IMR-90 (cell line): Measurements from ENCODE around the gene GTPBP6. TPM values are rescaled to one million over a fixed set of nuclear protein-coding genes. Genes with fewer than 3 reads are reported as not detected.

Source experiments
- ATAC-seq: fragments of 200-7000 bp; cut with Tn5 transposase; 2 replicates; pipeline ENCODE4 v1.9.1; 2020; ENCODE audit warnings: low read depth, mild to moderate bottlenecking, moderate library complexity
- BruUV-seq: library from RNA; stranded (reverse); fragments of 400-500 nt; replicated peaks from 2 replicates; lab custom pipeline; 2021; lab: Mats Ljungman, UMichigan
- CTCF ChIA-PET: fragments of 300-600 bp; formaldehyde crosslinking; extraction: SDS; loops from one replicate; lab custom pipeline; 2021; ENCODE audit warnings: antibody characterized with exemption; lab: Yijun Ruan, JAX
- POLR2A ChIA-PET: fragments of 300-600 bp; sonication (Branson Sonifier 250); formaldehyde crosslinking; loops from one replicate; lab custom pipeline; 2022; ENCODE audit warnings: antibody characterized with exemption; ENCODE audit not compliant: unreplicated experiment; lab: Charles Lee
- DNase-seq: peaks from one replicate; pipeline ENCODE4 v3.0.0; 2013
- H2AFZ ChIP-seq: replicated peaks from 2 replicates; pipeline ENCODE3; 2013; ENCODE audit warnings: low read length, mild to moderate bottlenecking; ENCODE audit not compliant: poor library complexity
- H2AK5ac ChIP-seq: 2 replicates; pipeline ENCODE4 v1.6.1; 2013; ENCODE audit warnings: low read depth, low read length, inconsistent platforms
- H2AK9ac ChIP-seq: replicated peaks from 2 replicates; pipeline ENCODE3; 2013; ENCODE audit warnings: mild to moderate bottlenecking, low read depth, low read length, moderate library complexity; ENCODE audit not compliant: poor library complexity
- H2BK120ac ChIP-seq: 2 replicates; pipeline ENCODE4 v1.6.1; 2013; ENCODE audit warnings: low read depth, low read length, inconsistent platforms
- H2BK15ac ChIP-seq: 3 replicates; pipeline ENCODE4 v1.6.1; 2013; ENCODE audit warnings: low read depth, low read length, inconsistent platforms
- H2BK20ac ChIP-seq: 2 replicates; pipeline ENCODE4 v1.6.1; 2013; ENCODE audit warnings: low read depth, mild to moderate bottlenecking, inconsistent platforms, low read length, moderate library complexity
- H2BK5ac ChIP-seq: 2 replicates; pipeline ENCODE4 v1.6.1; 2013; ENCODE audit warnings: mild to moderate bottlenecking, low read depth, low read length, inconsistent platforms; ENCODE audit not compliant: poor library complexity, severe bottlenecking
- H3K14ac ChIP-seq: replicated peaks from 2 replicates; pipeline ENCODE4 v1.6.1; 2013; ENCODE audit warnings: low read depth, low read length, inconsistent platforms
- H3K18ac ChIP-seq: 2 replicates; pipeline ENCODE4 v1.6.1; 2013; ENCODE audit warnings: low read depth, low read length, control low read depth
- H3K23ac ChIP-seq: 2 replicates; pipeline ENCODE4 v1.6.1; 2013; ENCODE audit warnings: low read depth, low read length, inconsistent platforms
- H3K27ac ChIP-seq: 2 replicates; pipeline ENCODE4 v1.5.1; 2013; ENCODE audit warnings: mild to moderate bottlenecking, control low read depth, low read length; ENCODE audit not compliant: insufficient read depth
- H3K27me3 ChIP-seq: 2 replicates; pipeline ENCODE4 v1.6.1; 2013; ENCODE audit warnings: low read length; ENCODE audit not compliant: control insufficient read depth, insufficient read depth
- H3K36me3 ChIP-seq: 2 replicates; pipeline ENCODE4 v1.6.1; 2013; ENCODE audit warnings: low read length, mixed read lengths; ENCODE audit not compliant: control insufficient read depth, insufficient read depth
- H3K4ac ChIP-seq: 2 replicates; pipeline ENCODE4 v1.6.1; 2013; ENCODE audit warnings: low read depth, low read length, inconsistent platforms
- H3K4me1 ChIP-seq: 2 replicates; pipeline ENCODE4 v1.6.1; 2013; ENCODE audit warnings: low read length, mixed read lengths; ENCODE audit not compliant: control insufficient read depth, insufficient read depth
- H3K4me2 ChIP-seq: 2 replicates; pipeline ENCODE4 v1.6.1; 2013; ENCODE audit warnings: low read depth, mild to moderate bottlenecking, control low read depth, low read length, moderate library complexity
- H3K4me3 ChIP-seq: 2 replicates; pipeline ENCODE4 v1.5.1; 2013; ENCODE audit warnings: low read depth, mild to moderate bottlenecking, control low read depth, low read length, moderate library complexity; ENCODE audit not compliant: insufficient read depth
- H3K56ac ChIP-seq: 2 replicates; pipeline ENCODE4 v1.6.1; 2013; ENCODE audit warnings: low read length, inconsistent platforms; ENCODE audit not compliant: insufficient read depth; ENCODE audit errors: extremely low read depth
- H3K79me1 ChIP-seq, 2 experiments: 2 replicates each; pipeline ENCODE4 v1.6.1; 2013; ENCODE audit warnings: low read length in 2 of 2, inconsistent platforms in 1 of 2, low read depth in 1 of 2
- H3K9ac ChIP-seq: 2 replicates; pipeline ENCODE4 v1.6.1; 2013; ENCODE audit warnings: low read depth, low read length, control low read depth
- H3K9me1 ChIP-seq: 2 replicates; pipeline ENCODE4 v1.6.1; 2013; ENCODE audit warnings: low read length, inconsistent platforms; ENCODE audit not compliant: insufficient read depth
- H3K9me3 ChIP-seq: 2 replicates; pipeline ENCODE4 v1.6.1; 2013; ENCODE audit warnings: low read length; ENCODE audit not compliant: control insufficient read depth, insufficient read depth
- H4K20me1 ChIP-seq: 2 replicates; pipeline ENCODE4 v1.6.1; 2013; ENCODE audit warnings: low read length, inconsistent platforms; ENCODE audit not compliant: insufficient read depth
- H4K5ac ChIP-seq: 2 replicates; pipeline ENCODE4 v1.6.1; 2013; ENCODE audit warnings: mild to moderate bottlenecking, low read depth, low read length, control low read depth
- H4K8ac ChIP-seq, 2 experiments: 2 replicates each; pipeline ENCODE4 v1.6.1; 2013; ENCODE audit warnings: low read depth in 2 of 2, low read length in 2 of 2, control low read depth in 1 of 2, inconsistent platforms in 1 of 2
- H4K91ac ChIP-seq: 2 replicates; pipeline ENCODE4 v1.6.1; 2013; ENCODE audit warnings: low read depth, low read length, inconsistent platforms; ENCODE audit not compliant: insufficient read depth
- CHD1 ChIP-seq: IDR thresholded peaks from 2 replicates; pipeline ENCODE4 v1.6.1; 2012; ENCODE audit warnings: low read depth, low read length, improper control_type of control experiment
- MXI1 ChIP-seq: IDR thresholded peaks from 2 replicates; pipeline ENCODE4 v1.6.1; 2012; ENCODE audit warnings: low read depth, mild to moderate bottlenecking, low read length, moderate library complexity, borderline replicate concordance
- POLR2A ChIP-seq: IDR thresholded peaks from 2 replicates; pipeline ENCODE4 v1.6.1; 2012; ENCODE audit warnings: mild to moderate bottlenecking, low read depth, low read length
- SMC3 ChIP-seq: fragments of 150-350 bp; IDR thresholded peaks from 2 replicates; pipeline ENCODE4 v1.6.1; 2016; ENCODE audit warnings: low read depth, mild to moderate bottlenecking, antibody characterized with exemption, low read length, moderate library complexity
- WGBS, 2 experiments: methylation state at CpG; one replicate each; pipeline versions ENCODE4 v1.1.5 to v1.1.7; 2013; ENCODE audit warnings: missing lambda C conversion rate in 2 of 2; ENCODE audit not compliant: insufficient read length in 1 of 2; ENCODE audit errors: extremely low coverage in 2 of 2; 5-methylcytosine and 5-hydroxymethylcytosine counted together
- dilution Hi-C: fragments of 300-500 bp; cut with HindIII; formaldehyde crosslinking; loops from one replicate; pipeline ENCODE4 v1.14.3; 2018; ENCODE audit warnings: low sequenced_read_pairs; ENCODE audit not compliant: unreplicated experiment
- in situ Hi-C: fragments of 300-500 bp; cut with MboI; formaldehyde crosslinking; loops from 3 replicates; pipeline ENCODE4 v1.14.3; 2019; ENCODE audit warnings: low sequenced_read_pairs, inconsistent platforms, mixed read lengths
- intact Hi-C: fragments of 100-400 bp; cut with micrococcal nuclease; formaldehyde crosslinking; loops from 2 replicates; pipeline ENCODE4 v1.10.0; 2022
- polyA plus RNA-seq, 3 experiments: library from polyadenylated mRNA; depleted of rRNA; stranded (reverse); fragments of >200 nt; gene quantifications; 2 replicates each; pipeline ENCODE4 v1.2.3, GENCODE V29; 2012; ENCODE audit warnings: low replicate concordance in 1 of 3
- total RNA-seq: library from RNA; depleted of rRNA; stranded (reverse); fragments of >200 nt; gene quantifications from 2 replicates; pipeline ENCODE4 v1.2.3, GENCODE V29; 2012
- TF ChIP-seq, protein P1 (sequence below): fragments of 150-350 bp; IDR thresholded peaks from 2 replicates; pipeline ENCODE4 v1.6.1; 2017; ENCODE audit warnings: mild to moderate bottlenecking, antibody characterized with exemption, low read length, low read depth

Gene GTPBP6
- total and polyA plus RNA-seq, 2 of the 4 experiments (the other 2 are of a cell fraction), result 24.0 to 31.6 TPM

DNA sequence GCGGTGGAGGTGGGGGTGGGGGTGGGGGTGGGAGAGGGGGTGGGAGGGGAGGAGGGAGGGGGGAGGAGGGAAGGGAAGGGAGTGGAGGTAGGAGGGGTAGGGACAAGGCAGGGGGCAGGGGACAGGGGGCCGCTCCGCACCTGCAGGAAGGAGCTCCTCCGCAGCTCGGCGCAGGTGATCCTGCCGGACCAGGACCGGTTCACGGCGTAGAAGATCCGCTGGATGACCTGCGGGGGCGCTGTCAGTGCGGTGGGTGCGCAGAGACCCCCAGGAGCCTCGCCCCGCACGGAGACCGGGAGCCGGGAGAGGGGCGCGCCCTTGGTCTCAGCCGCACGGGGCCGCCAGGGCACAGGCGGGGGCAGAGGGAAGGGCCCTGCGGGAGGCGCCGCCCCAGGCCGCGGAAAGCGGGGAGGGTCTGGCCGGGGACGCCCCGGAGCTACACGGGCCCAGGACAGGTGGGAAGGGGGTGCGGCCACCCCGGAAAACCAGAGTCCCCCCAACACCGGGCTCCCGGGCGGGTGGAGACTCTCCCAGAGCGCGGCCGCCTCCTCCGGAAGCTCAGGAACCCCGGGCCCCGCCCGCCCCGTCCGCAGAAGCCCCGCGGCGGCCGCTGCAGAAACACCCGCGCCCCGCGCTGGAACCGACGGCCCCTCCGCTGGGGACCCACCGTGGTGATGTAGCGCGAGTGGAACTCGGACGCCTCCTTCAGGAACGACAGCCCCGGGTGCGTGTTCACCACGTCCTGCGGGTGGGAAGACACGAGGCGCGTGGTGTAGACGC is 27.6 kb upstream of the GTPBP6 start:
- Histone ChIP-seq H3K9ac (no peak overlapping the region), H4K8ac (no peak overlapping the region), H2AFZ (no peak overlapping the region), H2BK20ac (no peak overlapping the region), H2AK5ac (no peak overlapping the region), H4K5ac (no peak overlapping the region), H3K79me1 (no peaks in the 10 kb centered on the region; a peak in 1 of 4 replicates), H3K4me1 (no peaks in the 10 kb centered on the region; the same call in 1 of the 2 replicates), H2BK120ac (no peak overlapping the region), H2BK5ac (no peak overlapping the region), H3K4ac (no peak overlapping the region), H3K4me2 (no peak overlapping the region), H3K27me3 (no peaks in the 10 kb centered on the region), H3K56ac (no peak overlapping the region), H3K23ac (no peak overlapping the region), H3K9me3 (peaks cover 10% of the 10 kb centered on the region; the same call in 1 of the 2 replicates), H3K9me1 (no peaks in the 10 kb centered on the region), H2AK9ac (no peak overlapping the region), H2BK15ac (no peak overlapping the region), H3K18ac (no peak overlapping the region), H4K20me1 (no peaks in the 10 kb centered on the region), H3K27ac (no peak overlapping the region), H3K14ac (no peak overlapping the region), H3K4me3 (no peak overlapping the region), H3K36me3 (peaks cover 18% of the 10 kb centered on the region), H4K91ac (no peak overlapping the region)
- BruUV-seq, result no TSS peak
- intact Hi-C loops (no loop called here), in situ Hi-C loops (no loop called here), dilution Hi-C loops (no loop called here)
- POLR2A ChIA-PET, result no interaction called here
- TF ChIP-seq CHD1 (no peak), POLR2A (no peak), MXI1 (no peak), SMC3 (no peak)
- TF ChIP-seq, protein P1, sequence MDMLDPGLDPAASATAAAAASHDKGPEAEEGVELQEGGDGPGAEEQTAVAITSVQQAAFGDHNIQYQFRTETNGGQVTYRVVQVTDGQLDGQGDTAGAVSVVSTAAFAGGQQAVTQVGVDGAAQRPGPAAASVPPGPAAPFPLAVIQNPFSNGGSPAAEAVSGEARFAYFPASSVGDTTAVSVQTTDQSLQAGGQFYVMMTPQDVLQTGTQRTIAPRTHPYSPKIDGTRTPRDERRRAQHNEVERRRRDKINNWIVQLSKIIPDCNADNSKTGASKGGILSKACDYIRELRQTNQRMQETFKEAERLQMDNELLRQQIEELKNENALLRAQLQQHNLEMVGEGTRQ, result no peak
- CTCF ChIA-PET, result no interaction called here
- 96% methylated on average over 54 of the region's 75 CpGs; no CpG with 5 or more reads in 1 of the 2 experiments for WGBS, 2 experiments
- no peak for DNase-seq
- ATAC-seq, result no peak
